Hematopoietic multipotent progenitor cell treated with erythropoietin and hydrocortisone succinate and interleukin-3 and kit ligand, for 4 days (in vitro differentiated cells): ENCODE data around the gene APP.
"Not testable (repeated sequence)": the region's sequence is repeated elsewhere in the genome, so short reads cannot be mapped to it uniquely, and the experiment has no call there.

Experiments
- DNase-seq: peaks from one replicate; pipeline ENCODE4 v3.0.0-alpha.2; 2015

APP gene

DNA sequence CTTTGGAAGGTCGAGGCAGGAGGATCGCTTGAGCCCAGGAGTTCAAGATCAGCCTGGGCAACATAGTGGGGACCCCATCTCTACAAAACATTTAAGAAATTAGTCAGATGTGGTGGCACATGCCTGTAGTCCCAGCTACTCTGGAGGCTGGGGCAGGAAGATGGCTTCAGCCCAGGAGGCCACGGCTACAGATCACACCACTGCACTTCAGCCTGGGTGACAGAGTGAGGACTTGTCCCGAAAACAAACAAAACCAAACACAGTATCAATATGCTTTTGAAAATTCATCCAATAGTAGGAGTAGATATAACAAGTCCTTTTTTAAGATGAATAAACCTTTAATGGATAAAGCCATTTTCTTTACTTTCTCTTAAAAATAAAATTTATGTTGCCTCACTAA is 8.5 kb downstream of the APP start:
- no peak for DNase-seq

DNA sequence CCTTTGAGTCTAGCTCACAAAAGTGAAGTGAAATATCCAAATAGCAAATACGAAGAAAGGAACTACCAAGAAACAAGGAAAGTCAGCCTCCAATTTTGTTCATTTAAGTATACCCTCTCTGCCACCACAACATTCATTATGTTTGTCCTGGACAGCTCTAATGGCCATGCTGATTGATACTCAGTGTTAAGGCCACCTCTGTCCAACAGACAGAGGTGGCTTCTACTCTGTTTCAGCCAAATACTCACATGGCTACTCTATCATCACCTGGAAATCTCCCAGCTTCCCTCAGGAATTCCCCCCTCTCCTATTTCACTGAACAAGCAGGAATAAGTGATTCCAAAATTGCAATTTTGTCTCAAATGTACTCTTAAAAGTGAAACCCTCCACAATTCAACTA is 10.7 kb downstream of the APP start:
- no peak for DNase-seq

DNA sequence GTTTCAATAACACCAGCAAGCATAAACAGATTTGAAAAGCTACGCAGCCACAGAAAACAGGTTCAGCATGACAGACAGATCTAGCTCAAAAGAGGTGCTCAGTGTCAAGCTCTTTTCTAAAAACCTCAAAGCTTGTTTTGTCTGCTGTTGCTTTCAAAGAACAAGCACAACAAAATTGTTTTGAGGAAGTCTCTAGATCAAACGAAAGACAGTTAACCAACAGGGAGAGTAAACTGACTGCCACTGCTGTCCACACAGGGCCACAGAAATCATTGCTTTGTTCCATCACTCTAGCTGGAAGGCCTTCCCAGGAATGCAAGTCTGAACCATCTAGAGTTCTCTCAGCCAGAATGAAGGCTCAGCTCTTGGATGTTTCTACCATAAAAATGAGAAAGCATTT is 12.8 kb downstream of the APP start:
- DNase-seq: no peak

DNA sequence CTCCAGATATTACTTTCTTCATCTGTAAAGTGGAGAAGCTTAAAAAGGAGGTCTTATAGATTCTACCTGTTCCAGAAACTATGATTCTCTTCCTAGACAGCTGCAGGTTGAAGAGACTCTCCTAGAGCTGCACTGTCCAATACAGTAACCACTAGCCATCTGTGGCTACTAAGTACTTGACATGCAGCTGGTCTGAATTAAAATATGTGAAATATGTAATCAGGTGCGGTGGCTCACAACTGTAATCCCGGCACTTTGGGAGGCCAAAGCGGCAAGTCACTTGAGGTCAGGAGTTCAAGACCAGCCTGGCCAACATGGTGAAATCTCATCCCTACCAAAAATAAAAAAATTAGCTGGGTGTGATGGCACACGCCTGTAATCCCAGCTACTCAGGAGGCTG is 15.8 kb downstream of the APP start:
- DNase-seq: no peak

DNA sequence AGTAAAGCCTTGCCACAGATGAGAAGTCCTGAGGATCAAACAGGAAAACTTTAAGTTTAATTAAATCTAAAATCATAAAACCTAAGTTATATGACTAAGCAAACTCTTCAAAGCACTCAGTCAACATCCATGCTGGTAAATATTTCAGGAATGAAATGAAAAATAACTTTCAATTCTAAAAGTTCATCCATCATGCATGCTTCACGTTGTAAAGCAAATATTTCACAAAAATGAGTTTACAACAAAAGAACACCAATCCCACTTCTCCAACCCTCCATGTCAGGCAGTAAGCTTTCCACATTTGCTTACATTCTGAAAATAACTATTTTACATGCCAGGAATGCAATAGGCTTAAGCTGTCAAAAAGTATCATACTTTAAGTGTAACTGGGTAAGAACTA is 16.8 kb downstream of the APP start:
- DNase-seq: no peak

DNA sequence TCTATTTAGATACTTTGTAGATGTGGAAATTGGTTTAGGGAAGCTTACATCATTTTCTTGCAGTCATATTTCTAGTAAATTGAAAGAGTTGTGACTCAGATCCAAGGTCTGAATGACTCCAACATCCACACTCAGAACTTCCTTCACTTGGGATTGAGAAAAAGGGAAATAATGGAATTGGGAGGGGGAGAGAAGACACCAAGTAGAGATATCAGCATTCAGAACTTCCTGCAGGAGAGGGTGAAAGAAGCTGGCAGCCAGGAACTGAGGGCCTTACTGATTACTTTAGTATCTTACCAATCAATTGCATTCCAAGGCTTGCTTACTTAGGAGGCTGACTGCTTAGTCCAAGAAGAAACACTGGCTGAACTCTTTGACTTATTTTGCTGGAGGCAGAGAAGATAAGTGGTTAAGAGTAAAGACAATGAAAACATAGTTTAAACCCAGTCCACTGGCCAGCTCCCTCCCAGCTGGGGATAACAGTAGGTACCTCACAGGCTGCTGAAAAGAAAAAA is 21.7 kb downstream of the APP start:
- DNase-seq: no peak

DNA sequence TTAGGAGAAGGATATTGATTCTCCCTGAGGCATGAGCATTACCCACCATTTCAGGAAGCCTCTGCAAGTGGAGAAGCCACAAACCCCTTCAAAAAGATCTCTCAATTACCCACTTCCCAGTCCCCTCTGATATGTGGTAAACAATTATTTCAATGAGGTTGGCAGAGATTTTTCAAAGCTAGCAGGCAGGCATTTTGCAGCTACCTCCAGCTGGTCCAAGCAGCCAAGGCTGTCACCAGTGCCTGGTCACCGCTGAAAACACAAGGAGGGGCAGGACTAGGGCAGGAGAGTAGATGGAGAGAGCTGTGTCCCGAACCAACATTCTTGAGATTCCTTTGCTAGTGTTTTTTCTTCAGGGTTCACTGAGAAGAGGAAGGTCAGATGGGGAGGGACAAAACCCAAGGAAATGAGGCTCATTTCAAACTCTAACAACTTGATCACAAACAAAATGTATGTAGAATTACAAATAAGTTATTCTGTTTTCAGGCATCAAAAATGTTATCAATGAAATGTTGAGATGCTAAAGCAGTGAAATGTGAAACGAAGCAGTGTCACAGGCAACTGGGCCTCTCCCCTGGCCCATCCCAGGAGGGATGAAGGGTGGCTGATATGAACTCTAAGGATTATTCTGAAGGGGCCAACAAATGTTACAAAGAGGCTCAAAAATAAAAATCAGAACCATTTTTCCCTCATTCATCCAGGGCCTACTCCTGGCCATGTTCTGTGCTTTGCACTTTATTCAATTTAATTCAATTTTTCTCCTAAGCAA is 22.3 kb downstream of the APP start:
- DNase-seq: no peak

DNA sequence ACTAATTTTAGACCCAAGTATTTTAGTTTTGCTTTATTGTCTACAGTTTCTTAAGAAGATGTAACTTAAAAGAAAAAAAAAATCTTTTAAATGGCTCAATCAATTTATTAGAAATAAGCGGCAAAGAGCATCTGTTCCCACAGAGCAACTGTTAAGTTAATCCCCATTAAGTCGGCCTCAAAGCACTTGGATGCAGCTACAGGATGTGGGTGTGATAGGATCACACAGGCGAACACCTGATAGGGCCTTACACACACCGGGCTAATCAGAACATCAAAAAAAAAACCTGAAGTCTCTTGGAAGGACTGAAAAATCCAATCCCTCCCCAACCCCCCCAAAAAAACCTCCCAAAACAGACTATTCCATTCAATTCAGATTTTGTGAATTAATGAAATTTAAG is 23.0 kb downstream of the APP start:
- no peak for DNase-seq

DNA sequence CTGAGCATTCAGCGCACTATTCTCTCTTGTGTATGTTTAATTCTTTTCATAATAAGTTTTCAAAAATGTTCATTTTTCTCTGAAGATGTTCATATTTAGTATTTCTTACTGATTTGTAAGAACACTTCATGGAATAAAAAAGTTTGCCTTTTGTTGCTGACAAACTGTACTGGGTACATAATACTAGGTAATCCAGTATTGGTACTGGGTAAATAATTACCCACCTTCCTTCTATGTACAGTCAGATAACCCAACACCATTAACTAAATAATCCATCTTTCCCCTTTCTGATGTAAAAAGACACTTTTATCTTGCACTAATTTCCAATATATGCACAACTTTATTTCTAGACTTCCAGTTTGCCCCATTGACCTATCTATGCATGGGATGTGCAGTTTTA is 23.9 kb downstream of the APP start:
- DNase-seq: no peak

DNA sequence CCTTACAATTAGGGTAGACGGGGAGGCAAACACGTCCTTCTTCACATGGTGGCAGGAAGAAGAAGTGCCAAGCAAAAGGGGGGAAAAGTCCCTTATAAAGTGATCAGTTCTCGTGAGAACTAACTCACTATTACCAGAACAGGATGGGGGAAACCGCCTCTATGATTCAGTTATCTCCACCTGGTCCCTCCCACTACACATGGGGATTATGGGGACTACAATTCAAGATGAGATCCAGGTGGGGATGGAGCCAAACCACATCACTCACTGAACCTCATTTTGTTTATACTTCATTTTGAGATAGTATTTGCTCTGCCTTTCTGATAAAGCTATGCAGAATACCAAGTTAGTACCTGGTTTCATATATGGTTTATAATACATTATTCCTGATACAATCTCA is 26.5 kb downstream of the APP start:
- DNase-seq: no peak

DNA sequence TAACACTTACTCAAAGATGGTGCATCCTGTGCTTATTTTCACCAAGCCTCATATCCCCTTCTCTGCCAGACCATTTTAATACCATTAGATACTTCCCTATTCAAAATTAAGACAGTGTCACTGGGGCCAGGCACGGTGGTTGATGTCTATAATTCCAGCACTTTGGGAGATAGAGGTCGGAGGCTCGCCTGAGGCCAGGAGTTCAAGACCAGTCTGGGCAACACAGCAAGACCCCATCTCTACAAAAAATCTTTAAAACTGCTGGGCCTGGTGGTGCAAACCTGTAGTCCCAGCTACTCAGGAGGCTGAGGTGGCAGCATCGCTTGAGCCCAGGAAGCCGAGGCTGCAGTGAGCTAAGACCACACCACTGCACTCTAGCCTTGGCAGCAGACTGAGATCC is 28.2 kb downstream of the APP start:
- no peak for DNase-seq

DNA sequence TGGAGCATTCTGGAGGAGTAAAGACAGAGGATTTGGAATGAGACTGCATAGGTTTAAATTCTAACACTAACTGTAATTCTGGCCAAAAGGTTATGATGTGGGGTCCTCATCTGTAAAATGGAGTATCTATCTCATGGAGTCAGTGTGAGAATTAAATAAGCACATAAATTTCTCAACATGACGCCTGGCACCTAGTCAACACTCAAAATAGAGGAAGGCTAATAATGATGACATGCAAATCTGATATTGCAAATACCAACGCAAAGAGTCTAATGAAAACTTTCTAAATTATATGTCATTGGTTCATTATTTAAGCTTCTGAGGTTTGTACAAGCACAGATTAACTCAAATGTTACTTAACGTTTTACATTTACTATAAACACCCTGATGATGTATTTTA is 29.6 kb downstream of the APP start:
- no peak for DNase-seq

DNA sequence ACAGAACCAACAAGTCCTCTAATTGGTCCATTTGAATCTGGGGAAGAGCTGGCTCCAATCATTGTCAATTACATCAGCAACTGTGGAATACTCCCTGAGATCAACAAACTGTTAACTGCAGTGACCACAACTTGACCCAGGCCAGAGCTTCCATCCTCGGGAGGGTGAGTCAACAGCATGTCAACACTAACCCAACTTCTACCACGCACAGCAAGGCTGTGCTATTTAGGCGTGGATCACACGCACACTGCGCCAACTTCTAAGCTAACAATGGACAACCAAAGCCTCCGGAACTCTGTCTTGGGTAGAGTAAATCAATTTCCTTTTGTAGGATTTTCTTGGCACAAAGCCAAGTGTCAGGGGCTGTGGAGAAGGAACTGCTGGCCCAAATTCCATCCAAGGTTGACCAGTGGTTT is 30.4 kb downstream of the APP start:
- DNase-seq: no peak

DNA sequence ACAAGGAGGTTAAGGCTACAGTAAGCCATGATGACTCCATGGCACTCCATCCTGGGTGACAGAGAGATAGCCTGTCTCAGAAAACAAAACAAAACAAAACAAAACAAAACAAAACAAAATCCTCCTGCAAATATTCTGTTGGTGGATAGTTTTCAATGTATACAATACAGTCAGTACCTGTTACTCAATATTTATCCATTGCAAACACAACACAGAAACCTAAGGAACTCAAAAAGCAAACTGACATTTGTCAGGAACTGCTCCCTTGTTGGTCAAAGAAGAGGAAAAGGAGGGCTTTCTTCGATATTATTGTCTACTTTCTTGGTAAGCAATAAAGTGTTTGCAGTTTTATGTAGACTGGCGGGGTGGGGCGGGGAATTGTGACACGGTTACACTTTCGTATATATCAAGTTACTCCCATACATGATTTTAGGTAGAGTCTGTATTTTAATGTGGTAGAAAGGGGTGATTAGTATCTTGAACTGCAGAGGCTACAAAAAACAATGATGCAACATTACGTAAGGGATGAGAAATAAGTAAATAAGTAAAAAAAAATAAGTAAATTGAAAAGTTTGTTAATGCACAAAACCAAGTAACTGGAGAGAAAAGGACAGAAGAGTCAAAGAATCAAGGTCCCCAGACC is 31.8 kb downstream of the APP start:
- no peak for DNase-seq

DNA sequence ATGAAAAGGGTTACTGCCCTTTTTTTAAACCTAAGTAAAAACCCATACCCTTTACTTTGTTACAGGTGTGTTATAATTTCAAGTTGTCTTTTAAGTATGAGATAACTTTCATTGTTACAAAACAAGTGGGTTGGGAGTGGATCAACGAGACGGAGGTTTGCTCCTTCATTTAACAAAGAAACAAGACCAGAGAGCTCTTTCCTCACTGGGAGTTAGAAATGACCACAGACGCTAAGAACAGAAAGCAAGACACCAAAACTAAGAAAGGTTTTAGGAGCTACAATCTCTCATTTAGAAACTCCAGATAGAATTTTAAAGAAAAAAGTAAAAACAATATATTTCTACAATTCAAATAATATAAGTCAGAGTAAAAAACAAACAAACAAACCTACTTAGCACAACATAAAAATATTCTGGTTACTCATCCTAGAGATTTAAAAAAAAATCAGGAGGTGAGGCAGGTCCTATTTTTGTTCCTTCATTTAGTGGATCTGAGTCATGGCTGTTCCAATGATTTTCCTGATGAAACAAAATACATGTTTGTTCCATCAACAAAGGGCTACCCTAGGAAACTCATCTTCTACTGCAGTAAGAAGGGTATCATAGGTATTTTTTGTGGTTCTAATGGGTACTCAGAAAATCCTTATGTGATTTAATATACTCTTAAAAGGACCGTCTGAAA is 33.0 kb downstream of the APP start:
- DNase-seq: no peak

DNA sequence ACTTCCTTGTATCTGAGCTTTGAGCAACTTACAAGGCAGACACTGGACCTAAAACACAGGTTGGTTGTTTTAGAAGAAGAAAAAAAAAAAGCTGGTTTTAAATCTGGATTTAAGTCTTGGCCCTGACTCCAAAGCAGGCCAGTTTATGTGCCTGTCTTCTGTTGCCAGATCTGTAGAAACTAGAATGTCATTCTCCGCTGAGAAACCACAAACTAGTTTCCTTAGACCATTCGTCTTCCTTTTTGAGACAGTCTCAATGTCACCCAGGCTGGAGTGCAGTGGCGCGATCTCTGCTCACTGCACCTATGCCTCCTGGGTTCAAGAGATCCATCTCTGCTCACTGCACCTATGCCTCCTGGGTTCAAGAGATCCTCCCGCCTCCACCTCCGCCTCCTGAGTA is 33.9 kb downstream of the APP start:
- peak; percentile 62 for DNase-seq

DNA sequence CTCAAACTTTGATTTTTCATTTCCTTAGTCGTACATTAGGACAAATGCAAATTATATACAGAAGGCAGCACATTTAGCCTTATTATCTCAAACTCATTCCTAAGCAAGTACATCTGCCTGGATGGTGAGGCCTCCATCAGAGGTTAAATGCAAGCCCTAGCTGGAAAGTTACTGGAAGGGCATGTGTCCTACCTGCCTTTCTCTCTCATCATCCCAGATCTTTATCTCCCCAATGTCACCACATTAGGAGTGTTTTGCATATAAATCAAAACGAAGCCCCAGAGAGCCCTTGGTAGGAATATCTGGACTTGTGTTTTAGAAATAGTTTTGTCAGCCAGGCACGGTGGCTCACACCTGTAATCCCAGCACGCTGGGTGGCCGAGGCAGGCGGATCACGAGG is 35.0 kb downstream of the APP start:
- DNase-seq: no peak

DNA sequence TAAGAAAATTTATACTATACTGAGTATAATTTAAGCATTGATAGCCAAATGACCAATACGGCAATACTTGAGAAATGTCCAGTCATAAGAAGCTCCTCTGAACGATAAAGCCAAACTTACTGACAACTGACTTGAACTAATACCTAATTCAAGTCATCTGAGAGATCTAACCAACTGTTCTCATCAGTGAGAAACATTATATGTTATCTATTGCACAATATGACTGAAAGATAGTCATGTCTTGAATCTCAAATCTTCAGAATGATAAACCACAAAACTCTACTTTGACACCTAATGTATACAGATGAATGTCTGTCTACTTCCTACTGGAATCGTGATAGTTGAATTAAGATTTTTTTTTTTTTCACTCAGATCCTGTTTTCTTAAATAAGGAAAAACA is 39.0 kb downstream of the APP start:
- DNase-seq: no peak

DNA sequence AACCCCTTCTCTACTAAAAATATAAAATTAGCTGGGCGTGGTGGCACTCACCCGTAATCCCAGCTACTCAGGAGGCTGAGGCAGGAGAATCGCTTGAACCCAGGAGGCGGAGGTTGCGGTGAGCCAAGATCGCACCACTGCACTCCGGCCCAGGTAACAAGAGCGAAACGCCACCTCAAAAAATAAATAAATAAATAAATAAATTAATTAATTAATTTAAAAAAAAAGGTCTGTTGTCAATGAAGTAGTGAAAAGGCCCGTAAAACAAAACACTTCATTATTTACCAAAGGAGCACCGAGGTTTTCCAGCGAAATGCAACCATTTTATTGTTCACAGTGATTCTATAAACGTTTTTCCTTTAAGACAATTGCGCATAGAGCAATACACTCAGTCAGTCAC is 39.5 kb downstream of the APP start:
- DNase-seq: not testable (repeated sequence)

DNA sequence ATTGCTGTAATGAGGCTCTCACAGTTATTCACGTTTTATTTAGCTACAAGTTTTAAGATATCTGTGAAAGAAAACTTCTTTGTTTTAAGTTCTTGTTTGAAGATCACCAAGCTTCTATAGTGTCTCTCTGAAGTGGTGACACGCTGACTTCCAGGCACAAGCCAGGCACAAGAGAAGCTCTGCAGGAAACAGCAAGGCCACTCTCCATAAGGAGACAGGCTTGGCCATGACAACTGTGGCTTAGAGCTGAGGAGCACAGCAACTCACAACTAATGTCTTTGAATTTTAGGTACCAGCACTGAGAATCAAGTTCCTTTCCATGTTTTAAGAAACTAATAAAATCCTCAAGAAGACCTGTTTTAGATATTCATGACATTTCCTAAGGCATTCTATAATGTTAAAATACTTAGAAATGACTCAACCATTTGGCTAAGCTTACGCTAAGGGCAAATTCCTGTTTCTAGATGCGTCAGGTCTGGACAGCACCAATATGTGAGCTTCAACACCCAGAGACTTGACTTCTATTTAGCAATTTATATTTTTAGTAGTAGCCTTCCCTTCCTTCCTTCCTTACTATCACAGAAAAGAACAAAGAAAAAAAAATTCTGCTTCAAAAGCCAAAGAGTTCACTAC is 40.2 kb downstream of the APP start:
- no peak for DNase-seq

DNA sequence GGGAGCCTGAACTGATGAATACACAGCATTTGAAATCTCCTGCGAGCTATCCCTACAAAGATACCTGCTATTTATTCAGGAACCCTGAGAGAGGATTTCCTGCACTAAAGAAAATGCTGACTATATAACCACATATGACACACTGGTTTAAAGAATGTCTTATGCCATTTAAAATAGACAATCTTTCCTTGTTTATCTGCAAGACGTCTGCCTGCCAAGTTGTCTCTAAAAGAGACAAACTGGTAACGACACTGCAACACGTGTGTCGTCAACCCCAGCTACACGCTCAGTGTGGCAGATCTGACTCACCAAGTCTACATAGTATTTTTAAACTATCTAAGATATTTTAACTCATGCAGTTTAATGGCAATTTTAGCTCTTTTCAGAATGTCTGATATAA is 42.7 kb downstream of the APP start:
- no peak for DNase-seq

DNA sequence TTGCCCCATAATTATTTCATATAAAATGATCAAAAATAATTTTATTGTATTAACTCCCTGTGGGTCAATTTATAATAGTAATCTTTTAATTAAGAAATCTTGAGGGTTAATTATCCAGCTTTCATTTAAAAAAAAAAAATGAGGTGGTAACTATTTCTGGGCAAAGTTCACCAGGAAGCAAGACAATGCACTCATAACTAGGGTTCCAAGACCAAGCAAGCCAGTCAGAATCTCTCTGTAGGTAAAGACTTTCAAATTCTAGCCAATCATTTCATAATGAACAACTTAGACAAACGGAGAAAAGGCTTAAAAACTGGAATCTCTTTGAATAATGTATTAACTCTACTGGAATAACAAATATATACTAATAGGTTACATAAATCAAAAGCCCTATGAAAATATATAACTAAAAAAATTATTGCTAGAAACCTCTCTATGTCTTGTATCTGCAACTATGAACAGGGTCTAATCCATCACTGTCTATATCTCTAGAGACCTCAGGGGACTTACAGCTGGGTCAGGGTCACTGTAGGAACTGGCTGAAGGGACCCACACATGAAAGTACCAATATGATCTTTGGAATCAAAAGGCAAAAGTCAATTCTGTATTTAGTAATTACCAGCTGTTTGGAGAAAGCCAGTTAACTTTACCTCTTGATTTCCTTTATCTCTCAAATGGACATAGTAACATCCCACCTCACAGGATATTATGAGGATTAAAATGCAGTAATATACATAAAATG is 43.3 kb downstream of the APP start:
- no peak for DNase-seq

DNA sequence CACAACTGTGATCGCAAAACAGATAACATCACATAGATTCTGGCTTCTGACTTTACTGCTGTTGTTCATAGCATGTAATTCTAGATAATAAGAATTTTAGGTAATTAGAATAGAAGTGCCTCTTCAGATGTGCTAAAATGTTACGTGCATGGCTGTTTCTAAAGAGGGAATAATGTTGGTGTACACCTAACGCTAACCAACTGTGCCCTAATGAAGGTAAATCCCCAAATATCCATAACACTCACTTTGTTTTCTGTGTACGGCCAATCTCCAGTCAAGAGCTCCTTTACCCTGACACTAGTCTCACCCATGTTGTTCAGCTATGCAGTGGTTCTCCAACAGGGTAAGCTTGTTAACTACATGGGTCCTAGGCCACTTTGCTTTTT is 44.4 kb downstream of the APP start:
- DNase-seq: no peak
